ENCODE results near the gene RBBP7. TPM values are rescaled to one million over a fixed set of nuclear protein-coding genes. Genes with fewer than 3 reads are reported as not detected.

Gene RBBP7
- total and polyA plus RNA-seq, 5 experiments from 2014 or later = 110 to 175 (median 146) TPM

DNA sequence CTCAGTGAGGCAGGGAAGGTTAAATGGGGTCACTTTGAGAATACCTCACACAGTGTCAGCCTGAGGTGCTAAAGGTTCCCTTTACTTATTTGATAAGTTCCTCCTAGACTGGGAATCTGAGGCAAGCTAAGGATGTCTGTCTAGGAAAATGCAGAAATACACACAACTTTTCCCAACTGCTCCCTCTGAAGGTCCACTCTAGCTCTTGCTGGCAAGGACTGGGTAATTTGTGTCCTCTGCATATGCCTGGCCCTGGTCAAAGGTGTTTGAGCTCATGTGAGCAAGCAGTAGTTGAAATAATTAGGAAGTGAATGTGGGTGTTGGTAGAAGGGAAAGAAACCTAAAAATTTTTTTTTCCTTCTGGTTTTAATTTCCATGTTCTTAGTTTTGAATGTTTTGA is 62.6 kb downstream of the RBBP7 start:
- no peaks in the 10 kb centered on the region for H3K9me3 Mint-ChIP-seq
- H3K4me1 Mint-ChIP-seq = peaks cover 9 to 31% (median 23%) of the 10 kb centered on the region in 4 donors
- ATAC-seq (no peak), DNase-seq (no peak)
- H3K4me3 Mint-ChIP-seq = no peak overlapping the region
- POLR2A ChIA-PET = no interaction called here
- H3K36me3 Mint-ChIP-seq = peaks cover 0 to 27% (median 0%) of the 10 kb centered on the region in 3 donors
- H3K27ac Mint-ChIP-seq = peak overlapping the region in 3 of 10 donors; percentile 30 to 62 (median 34)
- no peaks in the 10 kb centered on the region for H3K27me3 Mint-ChIP-seq

DNA sequence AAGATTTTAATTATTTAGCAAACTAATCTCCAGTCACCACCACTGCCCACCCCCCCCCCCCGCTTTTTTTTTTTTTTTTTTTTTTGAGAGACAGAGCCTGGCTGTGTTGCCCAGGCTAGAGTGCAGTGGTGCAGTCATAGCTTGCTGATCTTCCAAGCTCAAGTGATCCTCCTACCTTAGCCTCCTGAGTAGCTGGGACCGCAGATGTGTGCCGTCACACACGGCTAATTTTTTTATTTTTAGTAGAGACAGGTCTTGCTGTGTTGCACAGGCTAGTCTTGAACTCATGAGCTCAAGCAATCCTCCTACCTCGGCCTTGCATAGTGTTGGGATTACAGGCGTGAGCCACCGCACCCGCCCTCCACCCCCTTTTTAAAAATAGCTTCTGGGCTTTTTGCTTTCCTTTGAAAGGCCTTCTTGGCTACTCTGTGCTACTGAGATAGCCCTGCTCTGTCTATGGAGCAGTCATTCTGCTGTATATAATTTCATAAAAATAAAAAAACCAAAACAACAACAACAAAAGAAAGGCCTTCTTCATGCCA is 65.2 kb downstream of the RBBP7 start:
- peaks cover 0 to 27% (median 0%) of the 10 kb centered on the region in 3 donors for H3K36me3 Mint-ChIP-seq
- H3K27me3 Mint-ChIP-seq = no peaks in the 10 kb centered on the region
- DNase-seq = no peak
- H3K4me1 Mint-ChIP-seq = peaks cover 7 to 34% (median 23%) of the 10 kb centered on the region in 4 donors
- no peak for ATAC-seq
- no peak overlapping the region for H3K4me3 Mint-ChIP-seq
- H3K27ac Mint-ChIP-seq = no peak overlapping the region
- POLR2A ChIA-PET = no interaction called here
- H3K9me3 Mint-ChIP-seq = no peaks in the 10 kb centered on the region

DNA sequence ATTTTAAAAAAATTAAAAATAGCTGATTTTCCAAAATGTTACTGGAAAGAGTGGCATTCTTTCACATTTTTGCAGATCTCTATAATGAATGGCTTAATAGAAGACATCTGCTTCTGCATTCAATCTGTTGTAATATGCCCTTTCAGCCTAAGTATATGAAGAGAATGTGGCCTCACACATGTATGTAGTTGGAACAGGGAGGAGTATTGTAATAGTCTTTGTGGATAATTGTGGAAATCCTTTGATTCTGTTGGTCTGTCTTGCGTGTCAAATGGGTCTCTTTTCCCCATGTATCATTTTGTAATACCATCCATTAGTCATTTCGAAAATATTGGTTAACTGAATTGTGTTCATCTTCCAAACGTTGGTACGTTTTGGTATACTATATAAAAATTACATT is 72.3 kb downstream of the RBBP7 start:
- POLR2A ChIA-PET = no interaction called here
- Mint-ChIP-seq H3K36me3 (peaks cover 0 to 43% (median 2%) of the 10 kb centered on the region in 3 donors), H3K27ac (no peak overlapping the region), H3K9me3 (no peaks in the 10 kb centered on the region), H3K4me3 (no peak overlapping the region), H3K4me1 (peaks cover 0 to 28% (median 4%) of the 10 kb centered on the region in 4 donors), H3K27me3 (no peaks in the 10 kb centered on the region)
- DNase-seq (no peak), ATAC-seq (no peak)

DNA sequence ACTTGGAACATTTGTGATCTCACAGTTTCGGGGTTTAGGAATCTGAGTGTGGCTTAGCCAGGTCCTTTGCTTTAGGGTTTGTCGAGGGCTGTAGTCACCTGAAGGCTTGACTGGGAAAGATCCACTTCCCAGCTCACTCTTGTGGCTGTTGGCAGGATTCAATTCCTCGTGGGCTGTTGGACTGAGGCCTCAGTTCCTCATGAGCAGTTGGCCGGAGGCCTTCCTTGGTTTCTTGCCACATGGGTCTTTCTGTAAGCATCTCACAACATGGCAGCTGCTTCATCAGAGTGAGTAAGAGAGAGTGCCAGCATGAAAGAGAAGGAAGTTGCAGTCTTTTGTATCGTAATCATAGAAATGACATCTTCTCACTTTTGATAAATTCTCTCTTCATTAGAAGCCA is 72.8 kb downstream of the RBBP7 start:
- H3K27me3 Mint-ChIP-seq = no peaks in the 10 kb centered on the region
- ATAC-seq = no peak
- peaks cover 0 to 28% (median 4%) of the 10 kb centered on the region in 4 donors for H3K4me1 Mint-ChIP-seq
- H3K9me3 Mint-ChIP-seq = no peaks in the 10 kb centered on the region
- no peak for DNase-seq
- H3K27ac Mint-ChIP-seq = no peak overlapping the region
- no peak overlapping the region for H3K4me3 Mint-ChIP-seq
- peaks cover 0 to 39% (median 2%) of the 10 kb centered on the region in 3 donors for H3K36me3 Mint-ChIP-seq
- POLR2A ChIA-PET = no interaction called here

DNA sequence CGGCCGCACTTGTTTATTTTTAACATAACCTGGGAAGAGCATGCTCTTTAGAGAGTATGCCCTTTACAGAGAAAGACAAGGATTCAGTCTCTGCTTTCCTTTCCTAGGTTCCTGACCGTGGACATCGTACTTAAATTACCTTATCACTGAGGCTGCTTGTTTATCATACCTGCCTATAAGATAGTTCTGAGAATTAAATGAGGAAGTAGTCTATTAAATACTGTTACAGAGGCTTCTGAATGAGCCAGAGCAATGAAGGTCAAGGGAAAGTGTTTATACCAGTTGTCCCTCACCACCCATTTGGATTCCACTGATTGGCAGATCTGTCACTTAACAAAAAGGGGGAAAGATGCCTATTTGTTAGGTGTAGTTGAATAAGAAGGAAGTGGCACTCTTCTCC is 73.9 kb downstream of the RBBP7 start:
- POLR2A ChIA-PET = no interaction called here
- H3K36me3 Mint-ChIP-seq = peaks cover 0 to 46% (median 2%) of the 10 kb centered on the region in 3 donors

More for the DNA sequence above, 73.9 kb downstream of the RBBP7 start:
- no peak for DNase-seq
- Mint-ChIP-seq H3K27me3 (no peaks in the 10 kb centered on the region), H3K9me3 (no peaks in the 10 kb centered on the region), H3K4me1 (peaks cover 0 to 28% (median 4%) of the 10 kb centered on the region in 4 donors), H3K4me3 (no peak overlapping the region), H3K27ac (peak overlapping the region in 1 of 10 donors; percentile 26)
- no peak for ATAC-seq

Other genes with a start within 250 kb of the RBBP7 start
- gene S100G, start 220.2 kb downstream of the RBBP7 start, total RNA-seq = not detected
- gene S100G, start 220.2 kb downstream of the RBBP7 start, polyA plus RNA-seq = not detected
- gene CTPS2, start 157.7 kb downstream of the RBBP7 start, total RNA-seq = 1 to 10 TPM; 7.8 to 8.2 TPM
- 1 to 10 TPM; 4.3 to 5.0 (median 4.5) TPM for gene CTPS2, start 157.7 kb downstream of the RBBP7 start, polyA plus RNA-seq
- 10 to 100 TPM; 13.6 to 16.4 TPM for gene SYAP1, start 150.8 kb downstream of the RBBP7 start, total RNA-seq
- 10 to 100 TPM; 13.3 to 17.8 (median 16.7) TPM for gene SYAP1, start 150.8 kb downstream of the RBBP7 start, polyA plus RNA-seq
- 10 to 100 TPM; 26.0 to 26.5 TPM for gene TXLNG, start 83.9 kb downstream of the RBBP7 start, total RNA-seq
- gene TXLNG, start 83.9 kb downstream of the RBBP7 start, polyA plus RNA-seq = 10 to 100 TPM; 15.7 to 28.4 (median 18.4) TPM
- under 1 TPM; 0.41 to 0.62 TPM for gene REPS2, start 76.3 kb upstream of the RBBP7 start, total RNA-seq
- under 1 TPM in 1 of 3 donors, not detected in 2; 0.31 TPM for gene REPS2, start 76.3 kb upstream of the RBBP7 start, polyA plus RNA-seq